Measurements from ENCODE around the gene MRPL27. TPM values are rescaled to one million over a fixed set of nuclear protein-coding genes. Genes with fewer than 3 reads are reported as not detected.

MRPL27 gene
- total and polyA plus RNA-seq, 2 experiments from 2014 or later: 62.4 to 158 TPM

GRCh38 chr17:50372222-50372757 is 694 bp downstream of the MRPL27 start:
- TF ChIP-seq CTCF (IDR thresholded peaks at IDR 0.05; ENCODE audit: low read depth, low read length): no peak
- peaks cover 21% of the 10 kb centered on the region for H3K36me3 ChIP-seq
- peak overlapping the region; percentile 86 for H3K27ac ChIP-seq
- no peaks in the 10 kb centered on the region for H3K4me1 ChIP-seq (ENCODE audit: low read depth)
- H3K27me3 ChIP-seq: no peaks in the 10 kb centered on the region
- H3K9me3 ChIP-seq (ENCODE audit: low read depth): no peaks in the 10 kb centered on the region
- peak overlapping the region; percentile 61 for H3K4me3 ChIP-seq
- DNase-seq (ENCODE audit: low read depth in 1 of 2, low spot score in 1 of 2): no peak

GRCh38 chr17:50371526-50371925 is 1.5 kb downstream of the MRPL27 start:
- TF ChIP-seq CTCF (IDR thresholded peaks at IDR 0.05; ENCODE audit: low read depth, low read length): no peak
- Histone ChIP-seq H3K4me1 (ENCODE audit: low read depth) (no peaks in the 10 kb centered on the region), H3K4me3 (no peak overlapping the region), H3K9me3 (ENCODE audit: low read depth) (no peaks in the 10 kb centered on the region), H3K36me3 (peaks cover 21% of the 10 kb centered on the region), H3K27me3 (no peaks in the 10 kb centered on the region), H3K27ac (no peak overlapping the region)
- DNase-seq (ENCODE audit: low read depth in 1 of 2, low spot score in 1 of 2): no peak

- Histone ChIP-seq H3K4me1 (ENCODE audit: low read depth) (no peaks in the 10 kb centered on the region), H3K27ac (no peak overlapping the region), H3K9me3 (ENCODE audit: low read depth) (no peaks in the 10 kb centered on the region), H3K36me3 (peaks cover 21% of the 10 kb centered on the region), H3K4me3 (no peak overlapping the region), H3K27me3 (no peaks in the 10 kb centered on the region)
- DNase-seq (ENCODE audit: low read depth in 1 of 2, low spot score in 1 of 2): no peak
- no peak for TF ChIP-seq CTCF (IDR thresholded peaks at IDR 0.05; ENCODE audit: low read depth, low read length)
These were observed 2.9 kb downstream of the MRPL27 start for GRCh38 chr17:50370052-50370451.

- peaks cover 21% of the 10 kb centered on the region for H3K36me3 ChIP-seq
- DNase-seq (ENCODE audit: low read depth in 1 of 2, low spot score in 1 of 2): no peak
- no peak overlapping the region for H3K27ac ChIP-seq
- no peaks in the 10 kb centered on the region for H3K9me3 ChIP-seq (ENCODE audit: low read depth)
- no peak overlapping the region for H3K4me3 ChIP-seq
- TF ChIP-seq CTCF (IDR thresholded peaks at IDR 0.05; ENCODE audit: low read depth, low read length): no peak
- H3K4me1 ChIP-seq (ENCODE audit: low read depth): peaks cover 10% of the 10 kb centered on the region
- H3K27me3 ChIP-seq: no peaks in the 10 kb centered on the region
These were observed 5.6 kb downstream of the MRPL27 start for GRCh38 chr17:50367401-50367800.

- no peaks in the 10 kb centered on the region for H3K27me3 ChIP-seq
- DNase-seq (ENCODE audit: low read depth in 1 of 2, low spot score in 1 of 2): no peak
- peaks cover 21% of the 10 kb centered on the region for H3K36me3 ChIP-seq
- no peak overlapping the region for H3K4me3 ChIP-seq
- no peaks in the 10 kb centered on the region for H3K9me3 ChIP-seq (ENCODE audit: low read depth)
- no peak for TF ChIP-seq CTCF (IDR thresholded peaks at IDR 0.05; ENCODE audit: low read depth, low read length)
- H3K4me1 ChIP-seq (ENCODE audit: low read depth): peaks cover 14% of the 10 kb centered on the region
- peak overlapping the region; percentile 23 for H3K27ac ChIP-seq
These were observed 7.2 kb downstream of the MRPL27 start for GRCh38 chr17:50365649-50366393.

All from cardiac muscle cell (in vitro differentiated cells and primary cell).